SK-N-SH treated with all-trans-retinoic acid at 6 μM for 48 hours (cell line): ENCODE results near the gene WDR74.

Experiments
- ARNTL ChIP-seq: fragments of 450-650 bp; formaldehyde crosslinking; IDR thresholded peaks from 2 replicates; pipeline ENCODE4 v1.5.0; 2020; ENCODE audit warnings: low read depth, mild to moderate bottlenecking, moderate library complexity, borderline replicate concordance
- BACH2 ChIP-seq: fragments of 250-450 bp; sonication (Bioruptor Pico); IDR thresholded peaks from 2 replicates; pipeline ENCODE4 v1.9.0; 2021; ENCODE audit warnings: mild to moderate bottlenecking, borderline replicate concordance
- CSDC2 ChIP-seq: fragments of 250-450 bp; sonication (Bioruptor Pico); IDR thresholded peaks from 2 replicates; pipeline ENCODE4 v1.5.0; 2020; ENCODE audit warnings: mild to moderate bottlenecking, moderate library complexity
- ESRRG ChIP-seq: fragments of 250-450 bp; sonication (Bioruptor Pico); IDR thresholded peaks from 2 replicates; pipeline ENCODE4 v1.6.1; 2021; ENCODE audit warnings: mild to moderate bottlenecking
- GLIS3 ChIP-seq: fragments of 250-450 bp; sonication (Bioruptor Pico); IDR thresholded peaks from 2 replicates; pipeline ENCODE4 v1.5.0; 2020; ENCODE audit warnings: mild to moderate bottlenecking, moderate library complexity
- RARB ChIP-seq: fragments of 250-450 bp; sonication (Bioruptor Pico); IDR thresholded peaks from 2 replicates; pipeline ENCODE4 v1.8.0; 2021; ENCODE audit warnings: mild to moderate bottlenecking, moderate library complexity
- ZFP30 ChIP-seq: fragments of 450-650 bp; formaldehyde crosslinking; IDR thresholded peaks from 2 replicates; pipeline ENCODE4 v1.5.0; 2022; ENCODE audit warnings: mild to moderate bottlenecking, moderate library complexity
- ZNF565 ChIP-seq: fragments of 450-650 bp; formaldehyde crosslinking; conservative IDR thresholded peaks from 2 replicates; pipeline ENCODE4 v1.5.0; 2020; ENCODE audit warnings: low read depth, mild to moderate bottlenecking, moderate library complexity
- ZNF70 ChIP-seq: fragments of 450-650 bp; formaldehyde crosslinking; IDR thresholded peaks from 2 replicates; pipeline ENCODE4 v1.5.0; 2020; ENCODE audit warnings: mild to moderate bottlenecking, moderate library complexity
- ZNF8 ChIP-seq: fragments of 450-650 bp; formaldehyde crosslinking; IDR thresholded peaks from 2 replicates; pipeline ENCODE4 v1.5.0; 2020; ENCODE audit warnings: mild to moderate bottlenecking, moderate library complexity
- TF ChIP-seq, protein P1 (sequence below): fragments of 250-450 bp; sonication (Bioruptor Pico); IDR thresholded peaks from 2 replicates; pipeline ENCODE4 v1.5.1; 2020; ENCODE audit warnings: low read depth, mild to moderate bottlenecking, moderate library complexity
- TF ChIP-seq, protein P2 (sequence below): fragments of 250-450 bp; sonication (Bioruptor Pico); IDR thresholded peaks from 2 replicates; pipeline ENCODE4 v1.8.0; 2020; ENCODE audit warnings: mild to moderate bottlenecking, moderate library complexity, borderline replicate concordance
- TF ChIP-seq, protein P3 (sequence below): fragments of 250-450 bp; sonication (Bioruptor Pico); IDR thresholded peaks from 2 replicates; pipeline ENCODE4 v1.8.0; 2021; ENCODE audit warnings: low read depth, mild to moderate bottlenecking, moderate library complexity, borderline replicate concordance
- TF ChIP-seq, protein P4 (sequence below): fragments of 250-450 bp; sonication (Bioruptor Pico); IDR thresholded peaks from 2 replicates; pipeline ENCODE4 v1.5.0; 2020; ENCODE audit warnings: mild to moderate bottlenecking, moderate library complexity

DNA sequence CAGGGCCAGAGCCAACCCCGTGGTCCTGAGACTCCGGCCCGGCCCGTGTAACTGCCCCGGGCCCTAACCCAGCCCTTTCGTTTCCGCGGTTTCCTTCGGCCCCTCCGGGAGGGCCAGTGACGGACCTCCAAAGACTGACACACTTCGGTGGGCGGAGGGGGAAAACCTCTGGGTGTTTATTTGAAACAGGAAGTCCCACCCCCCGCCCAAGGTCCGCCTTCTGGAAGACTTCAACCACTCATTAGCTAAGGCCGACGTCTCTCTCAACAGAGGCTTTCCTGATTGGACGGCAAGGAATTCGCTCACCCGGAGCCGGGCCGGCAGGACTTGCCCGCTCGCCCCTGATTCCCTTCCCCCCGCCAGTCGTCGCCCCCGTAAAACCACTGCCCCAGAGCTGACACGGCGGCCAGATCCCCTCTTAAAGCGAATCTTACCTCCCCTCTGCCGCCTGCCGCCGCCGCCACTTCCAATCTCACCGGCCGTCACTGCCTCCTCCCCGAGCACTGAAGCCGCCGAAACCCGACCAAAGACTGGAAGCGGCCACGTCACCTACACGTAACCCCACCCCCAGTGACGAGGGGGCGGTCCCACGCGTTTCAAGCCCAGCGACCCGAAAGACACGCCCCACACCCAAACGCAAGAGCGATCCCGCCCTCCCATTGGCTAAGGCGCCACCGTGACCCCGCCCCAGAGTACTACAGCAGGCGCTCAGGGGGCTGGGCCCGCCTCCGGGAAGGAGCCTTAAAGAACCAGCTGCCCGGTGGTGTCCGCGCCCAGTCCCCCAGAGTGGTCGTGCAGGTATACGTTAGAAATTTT is 7.7 kb downstream of the WDR74 start, which contains the start of gene STX5:
- TF ChIP-seq, protein P1, sequence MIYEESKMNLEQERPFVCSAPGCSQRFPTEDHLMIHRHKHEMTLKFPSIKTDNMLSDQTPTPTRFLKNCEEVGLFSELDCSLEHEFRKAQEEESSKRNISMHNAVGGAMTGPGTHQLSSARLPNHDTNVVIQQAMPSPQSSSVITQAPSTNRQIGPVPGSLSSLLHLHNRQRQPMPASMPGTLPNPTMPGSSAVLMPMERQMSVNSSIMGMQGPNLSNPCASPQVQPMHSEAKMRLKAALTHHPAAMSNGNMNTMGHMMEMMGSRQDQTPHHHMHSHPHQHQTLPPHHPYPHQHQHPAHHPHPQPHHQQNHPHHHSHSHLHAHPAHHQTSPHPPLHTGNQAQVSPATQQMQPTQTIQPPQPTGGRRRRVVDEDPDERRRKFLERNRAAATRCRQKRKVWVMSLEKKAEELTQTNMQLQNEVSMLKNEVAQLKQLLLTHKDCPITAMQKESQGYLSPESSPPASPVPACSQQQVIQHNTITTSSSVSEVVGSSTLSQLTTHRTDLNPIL (CRISPR knock-in tag), result no peak
- TF ChIP-seq, protein P2, sequence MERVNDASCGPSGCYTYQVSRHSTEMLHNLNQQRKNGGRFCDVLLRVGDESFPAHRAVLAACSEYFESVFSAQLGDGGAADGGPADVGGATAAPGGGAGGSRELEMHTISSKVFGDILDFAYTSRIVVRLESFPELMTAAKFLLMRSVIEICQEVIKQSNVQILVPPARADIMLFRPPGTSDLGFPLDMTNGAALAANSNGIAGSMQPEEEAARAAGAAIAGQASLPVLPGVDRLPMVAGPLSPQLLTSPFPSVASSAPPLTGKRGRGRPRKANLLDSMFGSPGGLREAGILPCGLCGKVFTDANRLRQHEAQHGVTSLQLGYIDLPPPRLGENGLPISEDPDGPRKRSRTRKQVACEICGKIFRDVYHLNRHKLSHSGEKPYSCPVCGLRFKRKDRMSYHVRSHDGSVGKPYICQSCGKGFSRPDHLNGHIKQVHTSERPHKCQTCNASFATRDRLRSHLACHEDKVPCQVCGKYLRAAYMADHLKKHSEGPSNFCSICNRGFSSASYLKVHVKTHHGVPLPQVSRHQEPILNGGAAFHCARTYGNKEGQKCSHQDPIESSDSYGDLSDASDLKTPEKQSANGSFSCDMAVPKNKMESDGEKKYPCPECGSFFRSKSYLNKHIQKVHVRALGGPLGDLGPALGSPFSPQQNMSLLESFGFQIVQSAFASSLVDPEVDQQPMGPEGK (CRISPR knock-in tag), result 0 out of 2 replicates have a peak, but pooled peaks have one; percentile 30
- TF ChIP-seq ZNF8 (CRISPR knock-in tag) (no peak), RARB (CRISPR knock-in tag) (no peak), CSDC2 (CRISPR knock-in tag) (no peak), GLIS3 (CRISPR knock-in tag) (no peak), ESRRG (no peak), ARNTL (CRISPR knock-in tag) (no peak), ZNF565 (CRISPR knock-in tag) (no peak), ZNF70 (CRISPR knock-in tag) (no peak), BACH2 (CRISPR knock-in tag) (no peak), ZFP30 (no peak)
- TF ChIP-seq, protein P3, sequence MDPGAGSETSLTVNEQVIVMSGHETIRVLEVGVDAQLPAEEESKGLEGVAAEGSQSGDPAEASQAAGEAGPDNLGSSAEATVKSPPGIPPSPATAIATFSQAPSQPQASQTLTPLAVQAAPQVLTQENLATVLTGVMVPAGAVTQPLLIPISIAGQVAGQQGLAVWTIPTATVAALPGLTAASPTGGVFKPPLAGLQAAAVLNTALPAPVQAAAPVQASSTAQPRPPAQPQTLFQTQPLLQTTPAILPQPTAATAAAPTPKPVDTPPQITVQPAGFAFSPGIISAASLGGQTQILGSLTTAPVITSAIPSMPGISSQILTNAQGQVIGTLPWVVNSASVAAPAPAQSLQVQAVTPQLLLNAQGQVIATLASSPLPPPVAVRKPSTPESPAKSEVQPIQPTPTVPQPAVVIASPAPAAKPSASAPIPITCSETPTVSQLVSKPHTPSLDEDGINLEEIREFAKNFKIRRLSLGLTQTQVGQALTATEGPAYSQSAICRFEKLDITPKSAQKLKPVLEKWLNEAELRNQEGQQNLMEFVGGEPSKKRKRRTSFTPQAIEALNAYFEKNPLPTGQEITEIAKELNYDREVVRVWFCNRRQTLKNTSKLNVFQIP (CRISPR knock-in tag), result no peak
- TF ChIP-seq, protein P4, sequence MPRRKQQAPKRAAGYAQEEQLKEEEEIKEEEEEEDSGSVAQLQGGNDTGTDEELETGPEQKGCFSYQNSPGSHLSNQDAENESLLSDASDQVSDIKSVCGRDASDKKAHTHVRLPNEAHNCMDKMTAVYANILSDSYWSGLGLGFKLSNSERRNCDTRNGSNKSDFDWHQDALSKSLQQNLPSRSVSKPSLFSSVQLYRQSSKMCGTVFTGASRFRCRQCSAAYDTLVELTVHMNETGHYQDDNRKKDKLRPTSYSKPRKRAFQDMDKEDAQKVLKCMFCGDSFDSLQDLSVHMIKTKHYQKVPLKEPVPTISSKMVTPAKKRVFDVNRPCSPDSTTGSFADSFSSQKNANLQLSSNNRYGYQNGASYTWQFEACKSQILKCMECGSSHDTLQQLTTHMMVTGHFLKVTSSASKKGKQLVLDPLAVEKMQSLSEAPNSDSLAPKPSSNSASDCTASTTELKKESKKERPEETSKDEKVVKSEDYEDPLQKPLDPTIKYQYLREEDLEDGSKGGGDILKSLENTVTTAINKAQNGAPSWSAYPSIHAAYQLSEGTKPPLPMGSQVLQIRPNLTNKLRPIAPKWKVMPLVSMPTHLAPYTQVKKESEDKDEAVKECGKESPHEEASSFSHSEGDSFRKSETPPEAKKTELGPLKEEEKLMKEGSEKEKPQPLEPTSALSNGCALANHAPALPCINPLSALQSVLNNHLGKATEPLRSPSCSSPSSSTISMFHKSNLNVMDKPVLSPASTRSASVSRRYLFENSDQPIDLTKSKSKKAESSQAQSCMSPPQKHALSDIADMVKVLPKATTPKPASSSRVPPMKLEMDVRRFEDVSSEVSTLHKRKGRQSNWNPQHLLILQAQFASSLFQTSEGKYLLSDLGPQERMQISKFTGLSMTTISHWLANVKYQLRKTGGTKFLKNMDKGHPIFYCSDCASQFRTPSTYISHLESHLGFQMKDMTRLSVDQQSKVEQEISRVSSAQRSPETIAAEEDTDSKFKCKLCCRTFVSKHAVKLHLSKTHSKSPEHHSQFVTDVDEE (CRISPR knock-in tag), result no peak
